ENCODE measurements around the gene TRIM2. TPM values are rescaled to one million over a fixed set of nuclear protein-coding genes. Genes with fewer than 3 reads are reported as not detected.

The TRIM2 gene
- polyA plus RNA-seq, 1 of the 3 experiments (the other 2 are of a cell fraction) = 16.4 TPM

- peak; percentile 63 for TF ChIP-seq MXI1 (IDR thresholded peaks at IDR 0.05; ENCODE audit: low read depth, low read length)
- peak; percentile 76; the same call in 1 of the 2 replicates for TF ChIP-seq MAX (IDR thresholded peaks at IDR 0.05; ENCODE audit: low read depth)
- no peak for TF ChIP-seq YY1 (IDR thresholded peaks at IDR 0.05; ENCODE audit: low read depth)
- TF ChIP-seq NRF1 (IDR thresholded peaks at IDR 0.05; ENCODE audit: low read depth, low read length) = no peak
- no peak for TF ChIP-seq ZBTB33 (IDR thresholded peaks at IDR 0.05; ENCODE audit: borderline replicate concordance, low read depth)
- TF ChIP-seq PBX3 (IDR thresholded peaks at IDR 0.05) = peak; percentile 29; the same call in 1 of the 2 replicates
- no peak for TF ChIP-seq RCOR1 (IDR thresholded peaks at IDR 0.05; ENCODE audit: low read length)
- peak; percentile 13; the same call in 1 of the 2 replicates for TF ChIP-seq NFIC (IDR thresholded peaks at IDR 0.05; ENCODE audit: borderline replicate concordance)
- TF ChIP-seq SIN3A (IDR thresholded peaks at IDR 0.05; ENCODE audit: borderline replicate concordance, low read depth, low read length) = peak; percentile 56; the same call in 1 of the 2 replicates
Measured at GRCh38 chr4:153221783-153222706, 17.8 kb downstream of the TRIM2 start (continued).

- TF ChIP-seq MAX (IDR thresholded peaks at IDR 0.05; ENCODE audit: low read depth) = peak; percentile 19
- no peak for TF ChIP-seq EZH2phosphoT487 (IDR thresholded peaks at IDR 0.05; ENCODE audit: borderline replicate concordance, low read depth)
- no peak for TF ChIP-seq PBX3 (IDR thresholded peaks at IDR 0.05)
- TF ChIP-seq TCF12 (IDR thresholded peaks at IDR 0.05) = no peak
- TF ChIP-seq REST (IDR thresholded peaks at IDR 0.05; ENCODE audit: low read depth, low read length) = no peak
- no peak for TF ChIP-seq MEF2A (IDR thresholded peaks at IDR 0.05; ENCODE audit: borderline replicate concordance, low read depth)
- TF ChIP-seq GATA2 (CRISPR knock-in tag; IDR thresholded peaks at IDR 0.05) = peak; percentile 6; the same call in 1 of the 2 replicates
- peak; percentile 38; the same call in 1 of the 2 replicates for TF ChIP-seq NFIC (IDR thresholded peaks at IDR 0.05; ENCODE audit: borderline replicate concordance)
- peak; percentile 55; the same call in 1 of the 2 replicates for TF ChIP-seq MXI1 (IDR thresholded peaks at IDR 0.05; ENCODE audit: low read depth, low read length)
- H3K79me2 ChIP-seq (ENCODE audit: insufficient read depth) = peaks cover 48% of the 10 kb centered on the region
- peak; percentile 84 for DNase-seq
- CTCF ChIA-PET = interaction anchor here (1.0 to 4.4 kb wide), 11 partner anchors 10 to 122 kb away, joined by 3 to 16 read pairs (median 5); partner anchors contain the start of genes MND1 and TRIM2
- H3K9ac ChIP-seq = peak overlapping the region; percentile 84
- peak overlapping the region; percentile 88 for H2AFZ ChIP-seq (ENCODE audit: low read depth)
- peaks cover 11 to 12% of the 10 kb centered on the region in 2 experiments for H3K36me3 ChIP-seq (replicated peaks in 1 of 2; ENCODE audit: control insufficient read depth in 1 of 2, insufficient read depth in 2 of 2, low read length in 1 of 2)
- peaks cover 20% of the 10 kb centered on the region for H3F3A ChIP-seq (replicated peaks; ENCODE audit: insufficient read depth)
- peak overlapping the region; percentile 81 to 84 for H3K4me3 ChIP-seq (ENCODE audit: low read depth in 2 of 2, low read length in 1 of 2)
- H3K27ac ChIP-seq (ENCODE audit: low read depth in 2 of 2, low read length in 1 of 2) = peak overlapping the region; percentile 97 to 98
- peaks cover 2 to 15% of the 10 kb centered on the region in 2 experiments; a peak in 3 of 4 replicates for H3K4me1 ChIP-seq (ENCODE audit: control insufficient read depth in 1 of 2, insufficient read depth in 2 of 2, low read depth in 1 of 2, low read length in 1 of 2)
- no peaks in the 10 kb centered on the region for H4K20me1 ChIP-seq (ENCODE audit: insufficient read depth)
- H3K27me3 ChIP-seq (ENCODE audit: insufficient read depth) = no peaks in the 10 kb centered on the region
- POLR2A ChIA-PET = interaction anchor here (0.7 to 1.8 kb wide), 11 partner anchors 10 to 1893 kb away, joined by 3 to 9 read pairs (median 4); no protein-coding TSS in a partner anchor
- H3K9me3 ChIP-seq = 0 out of 2 replicates have a peak, but pooled peaks cover 8% of the 10 kb centered on the region
- H3K9me2 ChIP-seq = no peaks in the 10 kb centered on the region
- peak overlapping the region; percentile 94 for H3K4me2 ChIP-seq
- WGBS (ENCODE audit: low lambda C conversion rate) = 12% methylated on average over 29 of the region's 61 CpGs
Measured at GRCh38 chr4:153222707-153223426, 18.6 kb downstream of the TRIM2 start.
